Activated CD4-positive, alpha-beta T cell treated with anti-CD3 and anti-CD28 coated beads, Interleukin-2, amount 50 U/mL, for 1 hour (primary cell): ENCODE results near the gene CHD5.

Experiments used
- DNase-seq: peaks from one replicate; pipeline ENCODE4 v3.0.0-alpha.2; 2020

CHD5 gene

DNA sequence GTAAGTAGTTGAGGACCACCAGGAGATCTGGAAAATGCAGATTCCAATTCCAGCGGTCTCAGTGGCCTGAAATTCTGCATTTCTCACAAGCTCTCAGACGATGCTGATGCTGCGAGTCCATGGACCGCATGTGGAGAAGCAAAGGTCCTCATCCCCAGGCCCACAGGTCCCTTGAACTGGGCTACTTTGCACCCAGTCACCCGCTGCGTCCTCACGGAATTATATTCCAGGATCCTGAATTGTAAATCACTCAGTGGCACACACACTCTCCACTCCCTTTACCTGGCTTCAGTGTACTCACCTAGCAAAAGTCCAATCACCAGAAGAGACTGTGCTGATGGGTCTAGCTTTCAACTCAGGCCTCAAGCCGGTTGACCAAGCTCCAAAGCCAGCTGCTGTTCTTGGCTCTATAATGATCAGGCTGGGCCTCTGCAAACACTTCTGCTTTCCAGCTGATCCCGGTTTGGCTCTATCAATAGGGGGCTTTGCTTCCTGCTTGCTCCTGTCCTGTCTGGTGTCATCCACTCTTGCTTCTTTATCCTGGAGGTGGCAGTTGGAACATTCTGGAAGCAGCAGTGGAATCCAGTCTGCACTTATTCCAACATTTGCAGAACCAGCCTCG, 20.2 kb upstream of the CHD5 start:
- DNase-seq, result no peak

DNA sequence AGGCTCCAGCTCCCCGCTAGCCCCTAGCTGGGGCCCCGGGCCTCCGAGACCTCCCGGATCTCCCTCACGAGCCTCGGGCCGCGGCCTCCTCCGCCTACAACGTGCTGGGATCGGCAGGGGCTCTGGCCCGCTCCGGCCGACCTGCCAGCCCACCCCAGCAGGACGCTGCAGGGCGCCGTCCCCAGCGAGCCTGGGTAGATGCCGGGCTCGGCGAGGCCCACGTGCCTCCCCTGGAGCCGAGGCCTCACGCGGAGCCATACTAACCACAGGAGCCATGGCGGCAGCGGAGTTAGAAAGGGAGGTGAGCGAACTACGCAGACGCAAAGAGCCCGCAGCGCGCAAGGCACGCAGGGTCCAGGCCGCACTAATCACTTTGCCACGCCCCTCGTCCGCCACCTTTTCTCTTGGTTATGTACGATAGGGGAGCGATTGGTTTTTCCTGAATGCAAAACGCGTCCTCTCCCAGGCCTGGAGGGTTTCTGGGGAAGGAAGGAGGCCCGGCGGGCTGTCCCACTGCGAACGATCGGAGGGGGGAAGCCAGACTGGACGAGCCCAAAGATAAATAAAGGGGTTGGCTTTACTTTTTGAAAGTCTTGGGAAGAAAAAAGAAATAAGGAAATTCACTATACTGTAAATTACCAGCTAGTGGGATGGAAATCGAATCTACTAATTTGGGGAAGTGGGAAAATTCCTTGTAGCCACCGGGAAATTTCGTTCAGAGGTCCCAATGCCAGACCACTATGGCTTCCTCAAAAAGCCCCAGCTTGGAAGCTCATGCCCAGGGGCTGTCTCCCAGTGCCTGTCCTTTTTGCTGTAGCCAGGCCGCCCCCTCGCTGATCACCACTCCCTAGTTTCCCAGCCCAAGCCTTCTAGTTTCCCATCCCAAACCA, 19.4 kb upstream of the CHD5 start, which contains the start of gene RPL22:
TSS of gene RPL22 (minus strand) at position 298 of the 890 bp plus-strand sequence. CDS start at position 276, 22 bp downstream.
- peak; percentile 97 for DNase-seq

DNA sequence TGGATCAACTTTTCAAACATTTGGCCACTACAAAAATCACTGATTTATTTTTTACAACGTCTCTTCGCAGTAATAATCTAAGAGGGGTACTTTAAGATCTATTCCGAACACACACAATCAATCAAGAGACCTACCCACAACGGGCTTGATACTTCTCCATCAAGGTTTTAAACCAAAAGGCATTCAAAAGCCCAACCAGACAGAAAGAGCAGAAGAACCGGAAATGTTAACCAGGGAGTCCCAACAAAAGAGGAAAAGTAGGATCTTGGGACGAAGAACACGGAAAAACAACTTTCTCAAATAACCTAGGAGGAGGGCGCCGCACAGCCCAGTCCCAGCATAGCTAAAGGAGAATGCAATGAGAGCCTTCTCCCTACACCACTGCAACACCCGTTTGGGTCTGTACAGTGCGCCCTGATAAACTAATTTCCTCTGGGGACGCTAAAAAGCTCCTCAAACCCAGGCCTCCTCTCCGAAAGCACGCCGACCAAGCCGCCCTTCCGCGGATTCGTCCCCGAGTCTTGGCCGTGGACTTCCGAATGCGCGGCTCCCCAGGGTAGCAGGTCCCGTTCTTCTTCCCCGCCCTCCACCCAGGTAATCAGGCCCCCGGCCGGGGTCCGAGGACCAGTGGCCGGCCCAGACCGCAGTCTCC, 18.7 kb upstream of the CHD5 start:
- DNase-seq, result no peak

DNA sequence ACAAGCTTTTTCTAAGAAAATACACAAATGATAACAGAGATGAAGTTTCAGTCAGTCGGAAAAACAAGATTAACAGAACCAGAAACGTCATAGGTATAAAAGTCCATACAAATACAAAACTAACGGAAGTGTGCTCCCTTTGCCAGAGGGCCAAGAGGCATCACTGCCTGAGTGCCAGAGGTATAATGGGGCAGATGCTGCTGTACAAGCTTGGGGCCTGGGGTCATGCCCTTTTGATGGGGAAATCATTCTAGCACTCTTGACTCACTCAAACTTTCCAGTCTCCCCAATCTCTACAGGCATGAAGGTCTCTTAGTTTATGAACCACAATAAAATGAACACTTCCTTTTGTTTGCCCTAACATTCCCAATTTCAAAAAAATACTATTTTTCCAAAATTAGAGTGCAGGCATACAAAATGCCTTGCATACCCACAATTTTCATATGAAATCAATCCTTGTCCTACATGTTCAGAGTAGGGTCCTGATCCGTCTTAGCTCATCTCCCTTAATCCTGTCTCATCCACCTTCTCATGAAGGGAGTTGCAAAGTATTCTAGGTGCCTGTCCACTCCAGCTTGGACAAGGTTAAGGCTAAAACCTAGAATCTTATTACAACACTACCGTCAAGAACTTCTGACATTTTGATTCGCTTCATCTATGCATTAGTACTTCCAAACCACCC, 17.8 kb upstream of the CHD5 start:
- no peak for DNase-seq

- DNase-seq, result no peak
These were observed 11.8 kb upstream of the CHD5 start for GRCh38 chr1:6191968-6192367.

GRCh38 chr1:6188466-6188865, 8.3 kb upstream of the CHD5 start:
- DNase-seq, result no peak

GRCh38 chr1:6185635-6186382, 5.7 kb upstream of the CHD5 start:
- no peak for DNase-seq

DNA sequence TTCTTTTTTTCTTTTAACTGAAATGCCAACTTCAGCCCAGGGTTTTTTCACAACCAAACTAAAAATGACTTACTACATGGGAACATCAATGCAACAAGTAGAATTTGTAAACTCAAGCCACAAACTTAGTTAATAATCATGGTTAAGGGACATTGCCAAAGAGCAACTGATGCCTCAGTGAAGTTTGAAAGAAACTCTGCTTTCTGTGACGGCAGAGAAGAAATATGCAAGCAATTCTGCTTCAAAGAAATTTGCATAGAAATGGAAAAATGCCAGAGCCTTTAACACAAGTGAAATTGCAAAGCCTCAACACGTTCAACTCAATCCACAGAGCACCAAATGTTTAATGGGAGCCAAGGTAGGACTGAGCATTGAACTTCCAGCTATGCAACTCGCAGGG, 5.0 kb upstream of the CHD5 start:
- no peak for DNase-seq

- DNase-seq, result no peak
These were observed 4.1 kb upstream of the CHD5 start for GRCh38 chr1:6184083-6184783.

GRCh38 chr1:6183520-6183989, 3.4 kb upstream of the CHD5 start:
- no peak for DNase-seq

- no peak for DNase-seq
These were observed 1.2 kb upstream of the CHD5 start for GRCh38 chr1:6181347-6181770.

DNA sequence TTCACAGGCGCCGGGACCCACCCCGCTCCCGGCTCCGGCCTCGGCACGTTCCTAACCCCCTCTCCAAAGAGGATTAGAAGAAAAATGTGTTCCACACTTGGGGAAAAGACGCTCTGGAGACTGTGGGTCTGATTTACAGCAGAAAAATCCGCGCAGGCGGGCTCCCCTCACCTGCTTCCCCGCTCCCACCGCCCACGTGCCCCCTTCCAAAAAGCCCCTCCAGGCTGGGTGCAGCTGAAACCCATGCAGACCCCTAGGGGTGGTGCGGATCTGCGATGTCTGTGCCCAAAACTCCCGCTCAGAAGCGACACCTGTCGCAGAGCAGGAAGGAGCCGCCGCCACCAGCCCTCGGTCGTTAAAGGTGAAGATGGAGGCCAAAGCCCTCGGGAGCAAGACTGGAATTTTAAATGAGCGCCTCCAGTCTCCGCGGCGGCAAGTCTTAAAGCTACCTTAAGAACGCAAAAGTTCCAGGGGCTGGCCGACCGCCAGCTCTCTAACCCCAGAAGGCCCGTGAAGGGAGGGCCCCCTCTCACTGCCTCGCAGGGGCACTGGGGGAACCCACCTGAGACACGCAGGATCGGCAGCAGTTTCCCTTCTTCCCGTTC, 688 bp upstream of the CHD5 start:
- DNase-seq, result no peak

- no peak for DNase-seq
These were observed 451 bp downstream of the CHD5 start for GRCh38 chr1:6179564-6180175.

DNA sequence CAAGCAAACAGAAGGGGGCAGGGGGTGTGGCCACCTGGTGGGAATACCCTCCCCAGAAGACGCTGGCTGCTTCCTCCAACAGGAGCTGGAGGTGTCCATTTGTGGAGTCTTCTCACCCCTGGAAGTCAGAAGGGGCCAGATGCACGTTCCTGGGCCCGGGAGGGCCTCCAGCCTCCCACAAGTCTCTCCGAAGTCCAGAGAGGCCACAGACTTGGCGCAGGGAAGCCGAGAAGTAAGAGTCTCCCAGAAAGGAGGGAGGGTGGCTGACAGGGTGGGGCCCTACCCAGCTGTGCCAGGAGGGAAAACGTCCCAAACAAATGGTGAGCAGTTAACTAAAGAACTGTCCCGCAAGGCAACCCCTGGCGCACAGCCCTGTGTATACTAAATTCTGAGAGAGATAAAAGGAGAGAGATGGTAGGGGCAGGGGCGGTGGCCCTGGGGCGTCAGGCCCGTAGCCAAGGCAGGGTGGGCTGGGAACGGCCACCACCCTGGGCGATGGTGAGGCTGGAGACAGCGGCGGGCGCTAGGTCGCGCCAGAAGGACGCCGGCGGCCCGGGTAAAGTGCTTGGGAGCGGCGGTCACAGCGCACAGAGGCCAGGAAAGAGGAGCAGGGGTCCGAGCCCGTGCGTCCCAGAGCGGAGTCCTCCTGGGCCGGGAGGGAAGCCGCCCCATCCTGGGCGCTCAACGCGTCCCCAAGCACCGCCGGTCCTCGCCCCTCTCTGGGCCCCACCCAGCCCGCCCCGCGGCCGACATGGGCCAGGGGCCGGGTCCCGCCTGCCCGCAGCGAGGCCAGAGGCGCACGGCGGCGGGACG, 1.2 kb downstream of the CHD5 start:
- no peak for DNase-seq

GRCh38 chr1:6177681-6178380, 2.3 kb downstream of the CHD5 start:
- no peak for DNase-seq

- no peak for DNase-seq
These were observed 3.3 kb downstream of the CHD5 start for GRCh38 chr1:6176779-6177178.

DNA sequence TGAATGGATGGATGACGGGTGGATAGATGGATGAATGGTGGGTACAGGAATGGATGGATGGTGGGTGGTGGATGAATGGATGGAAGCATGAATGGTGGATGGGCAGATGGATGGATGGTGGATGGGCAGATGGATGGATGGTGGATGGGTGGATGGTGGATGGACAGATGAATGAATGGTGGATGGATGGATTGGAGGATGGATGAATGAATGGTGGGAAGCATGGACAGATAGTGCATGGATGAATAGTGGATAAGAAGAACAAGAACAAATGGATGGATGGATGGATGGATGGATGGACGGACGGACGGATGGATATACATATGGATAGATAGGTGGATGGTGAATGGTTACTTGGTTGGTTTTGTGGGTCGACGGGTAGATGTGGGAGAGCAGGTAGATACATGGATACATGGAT, 4.7 kb downstream of the CHD5 start:
- no peak for DNase-seq

DNA sequence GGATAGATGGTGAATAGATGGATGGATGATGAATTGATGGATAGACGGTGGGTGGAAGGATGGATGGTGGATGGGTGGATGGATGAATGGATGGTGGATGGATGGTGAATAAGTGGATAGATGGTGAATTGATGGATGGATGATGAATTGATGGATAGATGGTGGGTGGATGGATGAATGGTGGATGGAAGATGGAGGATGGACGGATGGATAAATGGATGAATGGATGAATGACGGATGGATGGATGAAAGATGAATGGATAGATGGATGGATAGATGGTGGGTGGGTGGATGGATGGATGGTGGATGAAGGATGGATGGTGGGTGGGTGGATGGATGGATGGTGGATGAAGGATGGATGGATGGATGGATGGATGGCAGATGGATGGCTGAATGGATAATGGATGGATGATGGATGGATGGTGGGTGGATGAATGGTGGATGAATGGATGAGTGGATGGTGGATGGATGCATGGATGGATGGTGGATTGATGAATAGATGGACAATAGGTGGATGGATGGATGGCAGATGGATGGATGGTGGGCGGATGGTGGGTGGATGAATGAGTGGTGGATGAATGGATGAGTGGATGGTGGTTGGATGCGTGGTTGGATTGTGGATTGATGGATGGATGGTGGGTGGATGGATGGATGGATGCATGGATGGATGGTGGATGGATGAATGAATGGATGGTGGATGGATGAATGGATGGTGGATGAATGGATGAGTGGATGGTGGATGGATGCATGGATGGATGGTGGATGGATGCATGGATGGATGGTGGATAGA, 5.3 kb downstream of the CHD5 start:
- DNase-seq, result no peak
